ENCODE results near the gene TMEM87B.
"Not testable (repeated sequence)": the region's sequence is repeated elsewhere in the genome, so short reads cannot be mapped to it uniquely, and the experiment has no call there.

TMEM87B gene

GRCh38 chr2:112110966-112111365 lies 55.9 kb downstream of the TMEM87B start:
- in situ Hi-C loops (cut with MboI; ENCODE audit: low sequenced_read_pairs) = no loop called here

GRCh38 chr2:112113354-112113753 lies 58.3 kb downstream of the TMEM87B start:
- in situ Hi-C loops (cut with MboI; ENCODE audit: low sequenced_read_pairs) = not testable (repeated sequence)

GRCh38 chr2:112118148-112118547 lies 63.1 kb downstream of the TMEM87B start:
- in situ Hi-C loops (cut with MboI; ENCODE audit: low sequenced_read_pairs) = no loop called here

GRCh38 chr2:112121682-112122254 lies 66.7 kb downstream of the TMEM87B start:
- in situ Hi-C loops (cut with MboI; ENCODE audit: low sequenced_read_pairs) = no loop called here

GRCh38 chr2:112129060-112129459 lies 74.0 kb downstream of the TMEM87B start:
- in situ Hi-C loops (cut with MboI; ENCODE audit: low sequenced_read_pairs) = no loop called here

- in situ Hi-C loops (cut with MboI; ENCODE audit: low sequenced_read_pairs) = no loop called here
Measured at GRCh38 chr2:112133344-112133743, 78.3 kb downstream of the TMEM87B start.

GRCh38 chr2:112134120-112134519 lies 79.1 kb downstream of the TMEM87B start:
- in situ Hi-C loops (cut with MboI; ENCODE audit: low sequenced_read_pairs) = no loop called here

GRCh38 chr2:112136096-112136495 lies 81.0 kb downstream of the TMEM87B start:
- in situ Hi-C loops (cut with MboI; ENCODE audit: low sequenced_read_pairs) = no loop called here

- in situ Hi-C loops (cut with MboI; ENCODE audit: low sequenced_read_pairs) = no loop called here
Measured at GRCh38 chr2:112137516-112138158, 82.6 kb downstream of the TMEM87B start.

- in situ Hi-C loops (cut with MboI; ENCODE audit: low sequenced_read_pairs) = no loop called here
Measured at GRCh38 chr2:112138159-112139032, 83.3 kb downstream of the TMEM87B start, which contains the start of gene FBLN7. FBLN7 (plus strand) TSS chr2:112138385; CDS start chr2:112138656, 271 bp downstream.

- in situ Hi-C loops (cut with MboI; ENCODE audit: low sequenced_read_pairs) = not testable (repeated sequence)
Measured at GRCh38 chr2:112139033-112139614, 84.1 kb downstream of the TMEM87B start.

- in situ Hi-C loops (cut with MboI; ENCODE audit: low sequenced_read_pairs) = not testable (repeated sequence)
Measured at GRCh38 chr2:112139661-112140204, 84.7 kb downstream of the TMEM87B start.

- in situ Hi-C loops (cut with MboI; ENCODE audit: low sequenced_read_pairs) = no loop called here
Measured at GRCh38 chr2:112140205-112140802, 85.2 kb downstream of the TMEM87B start.

GRCh38 chr2:112140899-112141625 lies 86.0 kb downstream of the TMEM87B start:
- in situ Hi-C loops (cut with MboI; ENCODE audit: low sequenced_read_pairs) = no loop called here

- in situ Hi-C loops (cut with MboI; ENCODE audit: low sequenced_read_pairs) = no loop called here
Measured at GRCh38 chr2:112141626-112142007, 86.5 kb downstream of the TMEM87B start.

- in situ Hi-C loops (cut with MboI; ENCODE audit: low sequenced_read_pairs) = no loop called here
Measured at GRCh38 chr2:112142525-112143078, 87.5 kb downstream of the TMEM87B start.

GRCh38 chr2:112143150-112143549 lies 88.1 kb downstream of the TMEM87B start:
- in situ Hi-C loops (cut with MboI; ENCODE audit: low sequenced_read_pairs) = no loop called here

GRCh38 chr2:112144966-112145365 lies 89.9 kb downstream of the TMEM87B start:
- in situ Hi-C loops (cut with MboI; ENCODE audit: low sequenced_read_pairs) = no loop called here

GRCh38 chr2:112147382-112148168 lies 92.5 kb downstream of the TMEM87B start:
- in situ Hi-C loops (cut with MboI; ENCODE audit: low sequenced_read_pairs) = no loop called here

All from HL-60/S4 (cell line).